Measurements from ENCODE around the gene LCE3E. TPM values are rescaled to one million over a fixed set of nuclear protein-coding genes. Genes with fewer than 3 reads are reported as not detected.

LCE3E gene
- total RNA-seq, 1 donor from 2014 or later, result not detected

- DNase-seq (ENCODE audit: low read depth), result no peak
- no peak for FAIRE-seq
- TF ChIP-seq CTCF (IDR thresholded peaks at IDR 0.05; ENCODE audit: insufficient read depth, low read depth, low read length) (no peak), EZH2 (IDR thresholded peaks at IDR 0.05; ENCODE audit: insufficient read depth, low read length) (no peak)
- no peaks in the 10 kb centered on the region for H3K27me3 ChIP-seq (ENCODE audit: insufficient read depth, low read length)
- H3K9ac ChIP-seq (ENCODE audit: low read length), result no peak overlapping the region
- Mint-ChIP-seq H3K4me3 (ENCODE audit: unreplicated experiment) (no peak overlapping the region), H3K27ac (ENCODE audit: unreplicated experiment) (no peak overlapping the region), H3K27me3 (ENCODE audit: low read depth, unreplicated experiment) (peaks cover 3% of the 10 kb centered on the region), H3K36me3 (ENCODE audit: low read depth, unreplicated experiment) (no peaks in the 10 kb centered on the region), H3K9me3 (ENCODE audit: unreplicated experiment) (peaks cover 4% of the 10 kb centered on the region), H3K4me1 (ENCODE audit: low read depth, unreplicated experiment) (no peaks in the 10 kb centered on the region)
- H3K27ac ChIP-seq (ENCODE audit: low read depth, low read length), result no peak overlapping the region
- no peaks in the 10 kb centered on the region for H3K79me2 ChIP-seq (ENCODE audit: insufficient read depth, low read length)
- H3K9me3 ChIP-seq (ENCODE audit: insufficient read depth, low read depth, low read length), result no peaks in the 10 kb centered on the region
- H3K4me1 ChIP-seq (ENCODE audit: insufficient read depth, low read length), result no peaks in the 10 kb centered on the region
- no peaks in the 10 kb centered on the region for H3K36me3 ChIP-seq (ENCODE audit: insufficient read depth, low read length)
- no peak overlapping the region for H3K4me2 ChIP-seq (ENCODE audit: low read length)
- no peaks in the 10 kb centered on the region for H4K20me1 ChIP-seq (ENCODE audit: insufficient read depth, low read length)
- H3K4me3 ChIP-seq (ENCODE audit: insufficient read depth, low read depth, low read length), result no peak overlapping the region
- H2AFZ ChIP-seq (ENCODE audit: low read depth, low read length), result no peak overlapping the region
Observed at GRCh38 chr1:152546704-152547103, 19.9 kb downstream of the LCE3E start.

GRCh38 chr1:152543820-152544219, 22.8 kb downstream of the LCE3E start:
- Histone ChIP-seq H3K4me3 (ENCODE audit: insufficient read depth, low read depth, low read length) (no peak overlapping the region), H3K27ac (ENCODE audit: low read depth, low read length) (no peak overlapping the region), H3K9ac (ENCODE audit: low read length) (no peak overlapping the region), H3K9me3 (ENCODE audit: insufficient read depth, low read depth, low read length) (no peaks in the 10 kb centered on the region), H4K20me1 (ENCODE audit: insufficient read depth, low read length) (no peaks in the 10 kb centered on the region), H3K4me1 (ENCODE audit: insufficient read depth, low read length) (no peaks in the 10 kb centered on the region), H3K36me3 (ENCODE audit: insufficient read depth, low read length) (no peaks in the 10 kb centered on the region), H2AFZ (ENCODE audit: low read depth, low read length) (no peak overlapping the region), H3K79me2 (ENCODE audit: insufficient read depth, low read length) (no peaks in the 10 kb centered on the region), H3K4me2 (ENCODE audit: low read length) (no peak overlapping the region), H3K27me3 (ENCODE audit: insufficient read depth, low read length) (no peaks in the 10 kb centered on the region)
- no peaks in the 10 kb centered on the region for H3K36me3 Mint-ChIP-seq (ENCODE audit: low read depth, unreplicated experiment)
- peaks cover 2% of the 10 kb centered on the region for H3K9me3 Mint-ChIP-seq (ENCODE audit: unreplicated experiment)
- H3K27me3 Mint-ChIP-seq (ENCODE audit: low read depth, unreplicated experiment), result no peaks in the 10 kb centered on the region
- FAIRE-seq, result no peak
- no peaks in the 10 kb centered on the region for H3K4me1 Mint-ChIP-seq (ENCODE audit: low read depth, unreplicated experiment)
- no peak overlapping the region for H3K27ac Mint-ChIP-seq (ENCODE audit: unreplicated experiment)
- DNase-seq (ENCODE audit: low read depth), result no peak
- H3K4me3 Mint-ChIP-seq (ENCODE audit: unreplicated experiment), result no peak overlapping the region
- TF ChIP-seq EZH2 (IDR thresholded peaks at IDR 0.05; ENCODE audit: insufficient read depth, low read length), result no peak
- TF ChIP-seq CTCF (IDR thresholded peaks at IDR 0.05; ENCODE audit: insufficient read depth, low read depth, low read length), result no peak

GRCh38 chr1:152539901-152540300, 26.7 kb downstream of the LCE3E start:
- Histone ChIP-seq H3K79me2 (ENCODE audit: insufficient read depth, low read length) (no peaks in the 10 kb centered on the region), H3K9ac (ENCODE audit: low read length) (no peak overlapping the region), H3K36me3 (ENCODE audit: insufficient read depth, low read length) (no peaks in the 10 kb centered on the region), H3K4me3 (ENCODE audit: insufficient read depth, low read depth, low read length) (no peak overlapping the region), H3K27me3 (ENCODE audit: insufficient read depth, low read length) (no peaks in the 10 kb centered on the region), H3K27ac (ENCODE audit: low read depth, low read length) (no peak overlapping the region), H3K4me1 (ENCODE audit: insufficient read depth, low read length) (no peaks in the 10 kb centered on the region), H4K20me1 (ENCODE audit: insufficient read depth, low read length) (no peaks in the 10 kb centered on the region), H3K4me2 (ENCODE audit: low read length) (no peak overlapping the region), H2AFZ (ENCODE audit: low read depth, low read length) (no peak overlapping the region), H3K9me3 (ENCODE audit: insufficient read depth, low read depth, low read length) (no peaks in the 10 kb centered on the region)
- Mint-ChIP-seq H3K4me1 (ENCODE audit: low read depth, unreplicated experiment) (no peaks in the 10 kb centered on the region), H3K9me3 (ENCODE audit: unreplicated experiment) (peaks cover 2% of the 10 kb centered on the region), H3K4me3 (ENCODE audit: unreplicated experiment) (no peak overlapping the region), H3K27me3 (ENCODE audit: low read depth, unreplicated experiment) (peaks cover 2% of the 10 kb centered on the region), H3K36me3 (ENCODE audit: low read depth, unreplicated experiment) (no peaks in the 10 kb centered on the region), H3K27ac (ENCODE audit: unreplicated experiment) (no peak overlapping the region)
- FAIRE-seq (no peak), DNase-seq (ENCODE audit: low read depth) (no peak)
- no peak for TF ChIP-seq CTCF (IDR thresholded peaks at IDR 0.05; ENCODE audit: insufficient read depth, low read depth, low read length)
- no peak for TF ChIP-seq EZH2 (IDR thresholded peaks at IDR 0.05; ENCODE audit: insufficient read depth, low read length)
